K562 (cell line): ENCODE measurements around the gene FAM120B. TPM values are rescaled to one million over a fixed set of nuclear protein-coding genes. Genes with fewer than 3 reads are reported as not detected.
A peak's percentile ranks its signal among the peaks of the same experiment; 100 is the strongest.

Experiments
- ATF2 ChIP-seq: sonication (generic); formaldehyde crosslinking; IDR thresholded peaks from 2 replicates; pipeline ENCODE4 v1.8.1; 2022; ENCODE audit warnings: missing genetic modification reagents
- CEBPB ChIP-seq: fragments of 450-650 bp; IDR thresholded peaks from 2 replicates; pipeline ENCODE4 v1.6.1; 2016; ENCODE audit warnings: missing genetic modification characterization, missing compliant biosample characterization
- E2F3 ChIP-seq: fragments of 250-450 bp; sonication (Bioruptor Pico); IDR thresholded peaks from 2 replicates; pipeline ENCODE4 v1.4.0; 2020; ENCODE audit warnings: mild to moderate bottlenecking
- EHMT2 ChIP-seq: fragments of 450-650 bp; IDR thresholded peaks from 2 replicates; pipeline ENCODE4 v1.6.1; 2018; ENCODE audit warnings: antibody characterized with exemption
- HNRNPL ChIP-seq: fragments of 200-400 bp; formaldehyde crosslinking; IDR thresholded peaks from 2 replicates; pipeline ENCODE4 v1.6.1; 2017; ENCODE audit warnings: low read depth, mild to moderate bottlenecking, low read length
- KAT7 ChIP-seq: sonication (generic); formaldehyde crosslinking; IDR thresholded peaks from 2 replicates; pipeline ENCODE4 v1.8.0; 2022; ENCODE audit warnings: missing genetic modification reagents, mild to moderate bottlenecking, borderline replicate concordance
- NKRF ChIP-seq: fragments of 450-650 bp; IDR thresholded peaks from 2 replicates; pipeline ENCODE4 v1.6.1; 2016; ENCODE audit warnings: borderline replicate concordance
- ZNF12 ChIP-seq: sonication (generic); formaldehyde crosslinking; IDR thresholded peaks from 2 replicates; pipeline ENCODE4 v1.4.0; 2020; ENCODE audit warnings: mild to moderate bottlenecking, missing genetic modification reagents
- ZNF24 ChIP-seq: fragments of 450-650 bp; IDR thresholded peaks from 2 replicates; pipeline ENCODE4 v1.6.1; 2016
- ZZZ3 ChIP-seq: fragments of 450-650 bp; IDR thresholded peaks from 2 replicates; pipeline ENCODE4 v1.6.1; 2016; ENCODE audit warnings: antibody characterized with exemption, mild to moderate bottlenecking, moderate library complexity
- polyA plus RNA-seq, 8 experiments: library from polyadenylated mRNA; depleted of rRNA in 4 of 8; stranded (reverse) in 5 of 8; unstranded in 3 of 8; fragments of >200 nt; fragmentation: Nextera tagmentation in 2 of 8; fragmentation: Illumina TruSeq in 1 of 8; extraction: Ambion mirVana in 2 of 8; extraction: Trizol in 1 of 8; gene quantifications; 2 replicates each; pipeline versions ENCODE4 v1.2.1 to v1.2.3, GENCODE V29; 2011 to 2014; ENCODE audit warnings: inconsistent platforms in 1 of 8, missing spikeins in 1 of 8
- total RNA-seq, 7 experiments: library from RNA; depleted of rRNA in 6 of 7; stranded (reverse); fragments of >200 nt in 6 of 7; fragmentation: Illumina TruSeq in 2 of 7; extraction: Trizol in 2 of 7; gene quantifications; 2 replicates each; pipeline versions ENCODE4 v1.2.1 to v1.2.3, GENCODE V29; 2011 to 2021; ENCODE audit warnings: low replicate concordance in 1 of 7

FAM120B gene
- total and polyA plus RNA-seq, 9 of the 15 experiments (the other 6 are each of a cell fraction or from before 2014, with no cell fraction given), result 3.5 to 22.6 (median 14.7) TPM

- TF ChIP-seq ATF2 (peak; percentile 47; the same call in 1 of the 2 replicates), E2F3 (CRISPR knock-in tag) (0 out of 2 replicates have a peak, but pooled peaks have one; percentile 3), CEBPB (no peak), HNRNPL (no peak), NKRF (peak; percentile 62; the same call in 1 of the 2 replicates), ZZZ3 (no peak), EHMT2 (peak; percentile 6; the same call in 1 of the 2 replicates), ZNF12 (CRISPR knock-in tag) (peak; percentile 3; the same call in 1 of the 2 replicates), KAT7 (CRISPR knock-in tag) (0 out of 2 replicates have a peak, but pooled peaks have one; percentile 54), ZNF24 (0 out of 2 replicates have a peak, but pooled peaks have one; percentile 2)
- TF ChIP-seq, all 486 proteins: peak for 15
Observed at GRCh38 chr6:170307080-170307545, 555 bp downstream of the FAM120B start (continued).
